ENCODE data around the gene MRE11. TPM values are rescaled to one million over a fixed set of nuclear protein-coding genes. Genes with fewer than 3 reads are reported as not detected.

Gene MRE11
- total RNA-seq, 1 donor from 2014 or later = 8.1 TPM

DNA sequence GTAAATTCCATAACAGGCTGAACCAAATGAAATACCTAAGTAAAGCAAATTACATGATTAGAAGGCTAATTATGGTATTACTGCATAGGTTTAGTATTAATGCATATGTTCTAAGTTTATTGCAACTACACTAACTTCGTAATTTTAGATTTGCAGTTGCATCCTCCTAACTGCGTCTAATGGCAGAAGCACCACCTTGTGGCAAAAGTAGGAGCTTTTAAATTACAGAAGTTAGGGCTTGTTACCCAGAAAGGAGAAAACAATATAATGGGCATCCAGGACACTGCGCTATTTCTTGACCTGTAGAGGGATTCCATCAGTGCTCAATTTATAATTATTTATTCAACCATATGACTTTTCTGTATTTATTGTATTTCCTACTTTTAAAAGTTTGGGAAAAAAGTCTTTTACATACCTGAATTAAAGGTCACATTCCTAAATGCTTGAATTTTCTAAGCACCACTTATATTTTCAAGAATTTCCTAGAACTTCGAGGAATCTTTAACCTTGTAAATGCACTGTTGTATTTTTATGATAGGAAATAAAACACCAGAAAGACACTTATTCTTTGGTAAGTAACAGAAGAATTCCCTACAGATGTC is 76.2 kb downstream of the MRE11 start:
- DNase-seq (ENCODE audit: low read depth) = no peak
- H3K27me3 ChIP-seq (ENCODE audit: control insufficient read depth, insufficient read depth, low read length) = no peaks in the 10 kb centered on the region
- TF ChIP-seq, protein P1, sequence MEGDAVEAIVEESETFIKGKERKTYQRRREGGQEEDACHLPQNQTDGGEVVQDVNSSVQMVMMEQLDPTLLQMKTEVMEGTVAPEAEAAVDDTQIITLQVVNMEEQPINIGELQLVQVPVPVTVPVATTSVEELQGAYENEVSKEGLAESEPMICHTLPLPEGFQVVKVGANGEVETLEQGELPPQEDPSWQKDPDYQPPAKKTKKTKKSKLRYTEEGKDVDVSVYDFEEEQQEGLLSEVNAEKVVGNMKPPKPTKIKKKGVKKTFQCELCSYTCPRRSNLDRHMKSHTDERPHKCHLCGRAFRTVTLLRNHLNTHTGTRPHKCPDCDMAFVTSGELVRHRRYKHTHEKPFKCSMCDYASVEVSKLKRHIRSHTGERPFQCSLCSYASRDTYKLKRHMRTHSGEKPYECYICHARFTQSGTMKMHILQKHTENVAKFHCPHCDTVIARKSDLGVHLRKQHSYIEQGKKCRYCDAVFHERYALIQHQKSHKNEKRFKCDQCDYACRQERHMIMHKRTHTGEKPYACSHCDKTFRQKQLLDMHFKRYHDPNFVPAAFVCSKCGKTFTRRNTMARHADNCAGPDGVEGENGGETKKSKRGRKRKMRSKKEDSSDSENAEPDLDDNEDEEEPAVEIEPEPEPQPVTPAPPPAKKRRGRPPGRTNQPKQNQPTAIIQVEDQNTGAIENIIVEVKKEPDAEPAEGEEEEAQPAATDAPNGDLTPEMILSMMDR (IDR thresholded peaks at IDR 0.05; ENCODE audit: insufficient read depth, low read length, poor library complexity, severe bottlenecking) = peak; percentile 56
- no peaks in the 10 kb centered on the region for H3K36me3 ChIP-seq (ENCODE audit: control insufficient read depth, insufficient read depth, low read length)
- H3K4me3 ChIP-seq (ENCODE audit: low read depth, low read length) = no peak overlapping the region

DNA sequence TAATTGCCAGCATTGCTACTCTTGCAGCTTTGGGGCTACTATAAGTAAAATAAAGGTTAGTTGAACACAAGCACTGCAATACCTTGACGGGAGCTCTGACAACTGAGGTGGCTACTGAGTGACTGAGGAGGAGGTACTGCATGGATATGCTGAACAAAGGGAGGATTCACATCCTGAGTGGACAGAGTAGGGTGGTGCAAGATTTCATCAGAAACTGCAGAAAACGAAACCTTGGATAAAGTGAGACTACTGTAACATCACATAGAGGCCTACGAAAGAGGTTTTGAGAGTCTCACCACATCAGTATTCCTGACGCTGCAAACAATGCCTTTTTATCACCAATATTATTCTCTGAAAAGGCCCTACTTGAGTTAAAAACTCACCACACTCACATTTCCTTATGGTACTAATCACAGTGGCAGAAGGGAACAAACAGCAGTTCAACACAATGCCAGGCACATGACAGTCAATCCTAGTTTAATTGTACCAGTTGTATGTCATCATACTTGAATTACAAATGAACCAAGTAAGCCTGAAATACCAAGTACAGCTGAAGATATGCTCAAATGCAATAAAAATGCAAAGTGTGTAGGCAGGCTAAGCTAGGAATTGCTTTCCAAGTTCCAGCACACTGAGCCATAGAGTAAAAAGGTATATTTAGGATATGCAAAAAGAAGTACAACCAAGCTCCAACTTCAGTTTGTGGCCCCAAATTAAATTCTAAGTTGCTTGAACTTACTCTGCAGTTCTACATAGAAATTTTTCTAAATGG is 88.4 kb downstream of the MRE11 start:
- no peak for DNase-seq (ENCODE audit: low read depth)
- TF ChIP-seq, protein P1 (IDR thresholded peaks at IDR 0.05; ENCODE audit: insufficient read depth, low read length, poor library complexity, severe bottlenecking) = no peak
- peaks cover 15% of the 10 kb centered on the region for H3K27me3 ChIP-seq (ENCODE audit: control insufficient read depth, insufficient read depth, low read length)
- no peaks in the 10 kb centered on the region for H3K36me3 ChIP-seq (ENCODE audit: control insufficient read depth, insufficient read depth, low read length)
- H3K4me3 ChIP-seq (ENCODE audit: low read depth, low read length) = no peak overlapping the region

DNA sequence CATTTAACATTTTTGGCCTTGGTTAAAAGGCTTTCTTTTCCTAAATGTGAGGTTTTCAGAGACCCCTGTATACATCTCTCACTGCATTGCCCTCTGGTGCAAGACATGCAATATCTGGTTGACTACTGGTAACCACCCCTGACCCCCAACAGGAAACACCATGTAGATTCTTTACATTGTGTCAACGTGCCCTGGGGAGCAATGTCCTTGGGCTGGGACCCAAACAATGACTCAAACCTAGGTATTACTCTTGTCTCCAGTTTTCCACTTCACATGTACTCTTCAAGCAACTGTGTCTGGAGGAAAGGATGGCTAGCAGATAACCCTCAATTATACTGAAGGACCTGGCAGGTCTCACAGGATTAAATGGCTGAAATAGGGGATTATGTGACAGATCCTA is 91.3 kb downstream of the MRE11 start:
- H3K36me3 ChIP-seq (ENCODE audit: control insufficient read depth, insufficient read depth, low read length) = no peaks in the 10 kb centered on the region
- no peak overlapping the region for H3K4me3 ChIP-seq (ENCODE audit: low read depth, low read length)
- peaks cover 33% of the 10 kb centered on the region for H3K27me3 ChIP-seq (ENCODE audit: control insufficient read depth, insufficient read depth, low read length)
- TF ChIP-seq, protein P1 (IDR thresholded peaks at IDR 0.05; ENCODE audit: insufficient read depth, low read length, poor library complexity, severe bottlenecking) = no peak
- no peak for DNase-seq (ENCODE audit: low read depth)

DNA sequence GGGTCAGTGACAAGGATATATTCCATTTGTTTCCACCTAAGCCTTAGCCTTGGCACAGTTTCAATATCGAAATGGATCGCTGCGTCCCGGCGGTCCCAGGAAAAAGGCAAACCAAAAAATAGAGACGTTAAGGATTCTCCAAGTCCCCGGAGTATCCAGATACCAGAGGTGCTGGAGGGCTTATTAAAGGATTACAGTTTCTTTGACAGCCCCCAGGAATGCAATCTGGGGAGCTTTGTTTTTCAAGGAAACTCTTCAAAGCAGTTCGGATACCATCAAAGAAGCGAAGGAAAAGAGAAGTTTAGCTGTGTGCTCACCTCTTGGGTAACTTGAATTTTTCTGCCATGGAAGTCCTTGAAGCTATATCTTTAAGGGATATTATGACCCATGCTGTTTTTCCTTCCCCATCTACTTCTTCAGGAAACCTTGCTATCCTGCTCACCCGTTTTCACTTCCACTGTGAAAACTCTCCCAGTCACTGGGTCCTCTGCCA is 91.8 kb downstream of the MRE11 start:
- no peak for DNase-seq (ENCODE audit: low read depth)
- no peaks in the 10 kb centered on the region for H3K36me3 ChIP-seq (ENCODE audit: control insufficient read depth, insufficient read depth, low read length)
- peaks cover 33% of the 10 kb centered on the region for H3K27me3 ChIP-seq (ENCODE audit: control insufficient read depth, insufficient read depth, low read length)
- TF ChIP-seq, protein P1 (IDR thresholded peaks at IDR 0.05; ENCODE audit: insufficient read depth, low read length, poor library complexity, severe bottlenecking) = no peak
- peak overlapping the region; percentile 34 for H3K4me3 ChIP-seq (ENCODE audit: low read depth, low read length)

DNA sequence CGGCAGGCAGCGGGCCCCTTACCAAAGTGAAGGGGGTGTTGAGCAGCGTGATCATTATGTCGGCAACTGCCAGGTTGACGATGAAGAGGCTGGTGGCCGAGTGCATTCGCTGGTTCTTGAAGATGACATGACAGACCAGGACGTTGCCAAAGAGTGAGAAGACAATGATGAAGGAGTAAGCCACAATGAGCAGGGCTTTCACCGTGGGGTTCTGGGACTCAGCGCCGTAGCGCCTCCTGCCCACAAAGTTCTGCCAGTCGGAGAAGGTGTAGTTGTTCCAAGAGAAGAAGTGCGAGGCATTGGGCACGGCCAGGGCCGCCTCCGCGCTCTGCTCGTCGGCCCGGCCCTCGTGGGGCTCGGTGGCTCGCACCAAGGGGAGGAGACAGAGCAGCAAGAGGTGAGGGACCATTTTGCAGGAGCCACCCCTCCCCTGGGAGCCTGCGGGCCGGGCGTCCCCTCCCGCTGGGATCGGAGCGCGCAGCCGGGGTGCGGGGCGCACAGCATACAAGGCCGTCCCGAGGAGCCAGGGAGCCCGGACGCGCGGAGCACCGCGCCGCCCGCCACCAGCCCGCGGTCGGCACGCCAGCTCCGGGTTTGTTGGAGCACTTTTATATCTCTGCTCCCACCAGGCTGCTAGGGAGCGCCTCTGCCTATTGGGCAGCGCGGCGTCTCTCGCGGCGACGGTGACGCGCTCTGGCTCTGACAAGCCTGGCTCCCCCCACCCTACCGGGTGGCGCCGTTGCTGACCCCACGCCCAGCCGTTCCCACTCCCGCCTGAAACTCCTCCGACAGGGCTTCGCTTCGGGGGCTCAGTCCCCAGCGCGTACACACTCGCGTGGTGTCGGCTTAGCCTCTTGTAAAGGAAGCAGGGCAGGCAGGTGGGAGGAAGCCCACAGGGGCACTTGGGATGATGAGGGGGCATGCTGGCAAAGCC is 92.5 kb downstream of the MRE11 start, which contains the start of gene GPR83:
TSS of gene GPR83 (minus strand) at position 581 of the 934 bp plus-strand sequence. CDS start at position 409, 172 bp downstream.
- peak within 1 kb of the TSS; percentile 34 for H3K4me3 ChIP-seq (ENCODE audit: low read depth, low read length)
- peaks cover 33% of the 10 kb centered on the region for H3K27me3 ChIP-seq (ENCODE audit: control insufficient read depth, insufficient read depth, low read length)
- DNase-seq (ENCODE audit: low read depth) = no peak
- TF ChIP-seq, protein P1 (IDR thresholded peaks at IDR 0.05; ENCODE audit: insufficient read depth, low read length, poor library complexity, severe bottlenecking) = peak; percentile 3
- H3K36me3 ChIP-seq (ENCODE audit: control insufficient read depth, insufficient read depth, low read length) = no peaks in the 10 kb centered on the region
